GM19240 (cell line): Measurements from ENCODE around the gene PLXNC1.

Experiments used
- DNase-seq: peaks from one replicate; pipeline ENCODE4 v3.0.0; 2011; ENCODE audit warnings: low spot score; ENCODE audit not compliant: insufficient read length

Gene PLXNC1

DNA sequence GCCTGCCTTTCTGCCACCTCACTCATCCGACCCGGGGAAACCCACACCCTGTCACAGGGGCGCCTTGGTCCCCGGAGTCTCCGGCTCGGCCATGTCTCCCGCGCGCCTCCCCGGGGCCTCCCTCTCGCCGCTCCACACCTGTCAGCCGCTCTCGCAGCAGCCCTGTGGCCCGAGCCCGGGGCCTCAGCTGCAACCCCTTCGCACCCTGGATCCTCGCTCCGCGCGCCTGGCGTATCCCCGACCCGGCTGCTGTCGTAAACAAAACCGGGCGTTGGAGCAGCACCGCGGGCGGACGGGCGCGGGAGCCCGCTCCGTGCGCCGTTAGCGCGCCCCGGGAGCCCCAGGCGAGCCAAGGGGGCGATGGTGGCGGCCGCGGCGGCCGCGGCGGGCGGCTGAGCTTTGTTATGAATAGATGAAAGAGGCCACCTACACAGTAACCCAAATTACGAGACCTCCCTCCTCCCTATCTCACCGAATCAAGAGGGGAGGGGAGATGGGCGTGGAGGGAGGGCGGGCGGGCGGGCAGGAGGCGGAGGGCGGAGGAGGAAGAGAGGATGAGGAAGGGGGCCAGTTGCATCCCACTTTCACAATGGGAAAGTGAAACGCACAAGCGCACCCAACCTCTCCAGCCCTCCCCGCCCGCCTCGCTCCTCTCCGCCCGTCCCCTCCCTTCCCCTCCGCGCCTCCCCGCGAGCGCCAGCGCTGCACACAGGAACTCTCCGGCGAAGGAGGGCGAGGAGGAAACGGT, at the start of gene PLXNC1:
PLXNC1 (plus strand) TSS at position 587 of the 748 bp plus-strand sequence. CDS start 395 bp downstream, outside the sequence.
- DNase-seq = peak; percentile 76

DNA sequence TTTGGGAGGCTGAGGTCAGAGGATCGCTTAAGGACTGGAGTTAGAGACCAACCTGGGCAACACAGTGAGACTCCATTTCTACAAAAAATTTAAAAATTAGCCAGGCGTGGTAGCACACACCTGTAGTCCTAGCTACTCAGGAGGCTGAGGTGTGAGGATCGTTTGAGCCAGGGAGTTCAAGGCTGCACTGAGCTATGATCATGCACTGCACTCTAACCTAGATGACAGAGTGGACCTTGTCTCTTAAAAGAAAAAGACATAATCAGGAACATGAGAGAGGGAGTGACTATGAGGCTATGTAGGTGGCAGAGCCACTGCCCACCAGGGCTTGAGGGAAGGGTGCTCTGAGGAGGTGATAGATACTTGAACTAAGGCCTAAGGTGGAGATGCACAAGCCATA, 49.2 kb upstream of the PLXNC1 start:
- no peak for DNase-seq

DNA sequence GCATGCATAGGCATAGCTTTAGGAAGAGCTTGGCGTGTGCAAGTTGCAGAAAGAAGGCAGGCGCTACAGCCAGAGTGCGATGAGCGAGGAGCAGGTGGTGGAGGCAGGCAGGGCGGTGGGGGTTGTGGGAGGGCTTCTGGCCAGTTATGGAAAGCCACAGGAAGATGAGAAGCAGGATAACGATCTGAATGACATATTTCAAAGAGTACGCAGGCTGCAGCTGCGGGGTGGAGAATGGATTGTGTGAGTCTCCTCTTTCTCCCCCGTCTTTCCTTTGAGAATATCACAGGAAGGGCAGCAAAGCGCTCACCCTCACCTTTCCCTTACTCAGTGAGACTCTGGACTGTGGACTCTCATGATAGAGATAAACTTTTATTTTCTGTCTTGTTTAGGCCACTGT, 48.7 kb upstream of the PLXNC1 start:
- DNase-seq = no peak

DNA sequence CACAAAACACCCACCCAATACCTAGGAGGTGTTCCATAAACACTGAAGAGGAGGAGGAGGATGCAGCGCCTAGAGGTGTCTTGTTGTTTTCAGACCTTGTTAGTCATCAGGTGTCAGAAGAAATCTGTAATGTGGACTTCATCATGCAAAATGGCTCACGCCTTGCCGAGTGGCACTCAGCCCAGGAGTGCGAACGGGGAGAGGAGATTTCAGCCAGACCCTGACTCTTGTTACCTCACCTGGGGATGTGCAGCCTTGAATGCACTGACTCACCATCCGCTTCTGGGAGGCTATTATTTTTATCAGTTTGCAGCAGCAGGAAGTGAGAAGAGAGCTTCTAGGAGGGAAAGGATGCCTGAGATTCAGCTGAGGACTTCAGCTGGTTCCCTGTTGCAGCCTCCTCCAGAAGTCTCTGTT, 48.2 kb upstream of the PLXNC1 start:
- DNase-seq = no peak

DNA sequence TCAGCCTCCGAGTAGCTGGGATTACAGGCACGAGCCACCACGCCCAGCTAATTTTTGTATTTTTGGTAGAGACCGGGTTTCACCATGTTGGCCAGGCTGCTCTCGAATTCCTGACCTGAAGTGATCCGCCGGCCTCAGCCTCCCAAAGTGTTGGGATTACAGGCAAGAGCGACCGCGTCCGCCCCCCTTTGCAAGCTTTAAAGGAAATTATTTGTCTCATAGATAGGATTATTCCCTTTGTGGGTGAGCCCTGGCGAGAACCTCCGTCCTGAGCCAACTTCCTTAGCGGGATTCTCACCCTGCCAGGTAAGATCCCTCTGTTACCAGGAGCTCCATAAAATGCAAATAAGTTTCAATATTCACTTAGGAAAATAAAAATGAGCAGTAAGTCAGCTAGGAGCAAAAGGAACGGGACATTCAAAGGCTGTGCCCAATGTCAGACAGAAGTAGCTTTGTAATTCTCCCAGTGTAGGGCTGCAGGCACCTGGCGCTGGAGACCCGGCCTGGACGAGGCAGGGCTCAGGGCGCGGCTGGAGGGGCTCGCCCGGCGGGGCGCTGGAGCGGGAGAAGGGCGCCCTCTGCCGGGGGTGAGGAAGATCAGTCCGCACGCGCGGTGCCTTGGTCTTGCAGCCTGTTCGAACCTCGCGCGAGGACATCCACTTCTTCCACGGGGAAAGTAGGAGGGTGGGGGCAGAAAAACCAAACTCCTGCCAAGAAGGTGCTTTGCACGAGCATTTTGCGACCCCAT, 47.2 kb upstream of the PLXNC1 start:
- DNase-seq = peak; percentile 53

DNA sequence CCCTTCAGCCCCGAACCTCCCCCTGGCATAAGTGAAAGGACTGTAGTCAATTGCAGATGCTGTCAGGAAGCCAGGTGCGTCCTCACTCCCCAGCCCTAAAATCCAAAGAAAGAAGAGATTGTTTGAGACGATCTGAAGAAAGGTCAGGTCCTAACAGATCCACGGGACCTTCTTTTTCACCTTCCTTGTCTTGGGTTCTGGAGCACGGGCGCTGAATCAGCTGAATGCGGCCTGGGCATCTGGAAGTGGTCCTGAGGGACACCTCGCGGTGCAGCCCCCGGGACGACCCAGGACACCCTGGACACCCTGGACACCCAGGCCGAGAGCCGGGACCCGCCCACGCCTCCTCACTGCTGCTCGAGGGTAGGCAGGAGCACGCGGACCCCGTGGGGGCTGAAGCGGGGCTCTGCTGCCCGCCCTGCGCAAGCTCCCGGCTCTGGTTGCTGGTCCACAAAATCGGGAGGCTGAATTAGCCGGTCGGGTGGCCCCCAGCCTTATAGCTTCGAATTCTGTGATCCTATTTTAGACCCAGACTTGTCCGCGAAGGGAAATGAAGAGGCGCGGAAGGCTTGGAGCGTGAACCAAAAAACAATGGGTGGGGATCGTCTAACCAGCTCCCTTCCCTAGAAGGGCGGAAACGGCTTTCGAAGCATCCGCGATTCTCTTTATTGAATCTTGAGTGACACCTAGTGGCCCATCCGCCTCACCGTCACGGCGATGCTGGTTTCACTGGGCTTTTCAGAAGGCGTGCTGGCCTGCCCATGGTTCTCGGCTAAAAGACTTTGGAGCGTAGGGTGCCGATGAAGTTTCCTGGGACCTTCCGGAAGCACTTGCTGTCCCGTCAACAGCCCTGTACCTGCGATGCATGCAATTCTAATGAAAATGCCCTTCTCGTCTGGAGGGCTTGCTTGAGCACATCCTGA, 46.4 kb upstream of the PLXNC1 start:
- peak; percentile 45 for DNase-seq

DNA sequence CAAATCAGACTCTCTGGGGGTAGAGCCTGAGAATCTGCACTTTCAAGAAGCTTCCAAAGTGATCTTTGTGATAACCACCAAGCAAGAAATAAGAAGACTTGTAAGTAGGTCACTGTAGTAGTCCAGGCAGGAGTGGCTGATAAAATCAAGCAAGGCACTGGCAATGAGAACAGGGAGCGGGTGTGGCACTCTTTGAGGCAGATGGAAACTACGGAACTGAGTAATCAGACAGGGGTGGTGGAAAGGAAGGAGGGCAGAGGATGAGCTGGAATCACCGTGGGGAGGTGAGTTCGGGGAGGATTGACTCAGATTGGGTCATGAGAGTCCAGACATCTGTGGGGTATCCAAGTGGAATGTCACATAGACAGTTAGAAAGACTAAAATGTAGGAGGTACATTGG, 44.4 kb upstream of the PLXNC1 start:
- no peak for DNase-seq

DNA sequence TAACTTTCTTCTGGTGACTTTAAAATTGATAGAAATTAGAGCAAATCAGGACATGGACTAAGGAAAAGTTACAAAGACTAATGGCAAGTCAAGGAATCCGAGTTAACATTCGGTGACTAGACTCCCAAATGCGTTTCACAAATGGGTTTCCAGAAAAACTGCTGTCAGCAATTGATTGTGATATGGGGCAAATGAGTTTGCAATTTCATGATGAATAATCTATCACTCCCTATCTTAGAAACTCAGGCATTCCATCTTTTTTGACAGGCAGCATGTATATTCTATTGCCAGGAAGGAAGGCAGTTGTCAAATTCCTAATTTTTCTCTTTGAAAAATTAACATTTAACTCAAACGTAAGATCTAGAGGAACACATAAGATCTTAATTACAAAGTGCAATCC, 40.5 kb upstream of the PLXNC1 start:
- DNase-seq = no peak

DNA sequence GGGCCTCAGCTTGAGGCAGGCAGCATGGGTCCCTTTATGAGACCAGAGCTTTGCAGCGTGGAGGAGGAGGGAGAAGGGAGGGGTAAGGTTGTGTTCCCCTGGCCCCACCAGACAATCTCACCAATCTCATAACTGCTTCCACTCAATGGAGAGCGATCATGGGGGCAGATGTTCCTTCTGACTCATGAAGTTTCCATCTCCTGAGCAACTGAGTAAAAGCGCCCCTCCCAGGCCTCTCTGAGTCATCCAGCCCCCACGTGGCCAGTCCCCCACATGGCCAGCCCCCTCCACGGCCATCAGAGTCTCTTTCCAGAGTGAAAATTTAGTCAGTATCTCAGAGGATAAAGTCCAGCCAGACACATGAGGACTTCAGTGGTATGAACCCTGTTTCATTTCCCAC, 39.2 kb upstream of the PLXNC1 start:
- no peak for DNase-seq

DNA sequence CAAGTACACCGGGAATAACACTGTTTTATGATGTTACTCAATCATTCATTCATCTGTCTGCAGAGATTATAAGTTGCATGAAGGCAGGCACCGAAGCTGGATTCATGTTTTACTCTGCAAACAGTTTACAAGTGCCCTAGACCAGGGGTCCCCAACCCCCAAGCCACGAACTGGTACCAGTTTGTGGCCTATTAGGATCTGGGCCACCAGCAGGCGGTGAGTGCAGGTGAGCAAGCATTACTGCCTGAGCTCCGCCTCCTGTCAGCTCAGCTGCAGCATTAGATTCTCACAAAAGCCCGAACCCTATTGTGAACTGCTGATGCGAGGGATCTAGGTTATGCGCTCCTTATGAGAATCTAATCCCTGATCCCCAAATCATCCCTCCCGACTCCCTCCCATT, 38.1 kb upstream of the PLXNC1 start:
- no peak for DNase-seq

DNA sequence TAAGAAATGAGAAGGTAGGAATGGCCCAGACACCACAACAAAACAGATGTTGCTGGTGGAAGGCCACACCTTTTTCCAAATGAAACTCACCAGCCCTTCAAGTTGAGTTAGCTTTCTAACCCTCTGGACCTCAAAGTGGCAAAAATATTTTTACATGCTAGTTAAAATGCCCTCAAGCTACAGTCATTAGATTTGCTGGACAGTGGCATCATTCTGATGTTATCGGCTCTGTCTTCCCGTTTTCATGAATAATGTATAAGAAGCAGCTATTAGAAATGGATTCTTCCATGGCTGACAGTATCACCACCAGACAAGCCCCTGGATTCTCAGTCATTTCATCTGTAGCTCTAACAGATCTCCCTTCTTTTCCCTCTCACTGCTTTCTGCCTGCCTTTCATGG, 37.1 kb upstream of the PLXNC1 start:
- no peak for DNase-seq

DNA sequence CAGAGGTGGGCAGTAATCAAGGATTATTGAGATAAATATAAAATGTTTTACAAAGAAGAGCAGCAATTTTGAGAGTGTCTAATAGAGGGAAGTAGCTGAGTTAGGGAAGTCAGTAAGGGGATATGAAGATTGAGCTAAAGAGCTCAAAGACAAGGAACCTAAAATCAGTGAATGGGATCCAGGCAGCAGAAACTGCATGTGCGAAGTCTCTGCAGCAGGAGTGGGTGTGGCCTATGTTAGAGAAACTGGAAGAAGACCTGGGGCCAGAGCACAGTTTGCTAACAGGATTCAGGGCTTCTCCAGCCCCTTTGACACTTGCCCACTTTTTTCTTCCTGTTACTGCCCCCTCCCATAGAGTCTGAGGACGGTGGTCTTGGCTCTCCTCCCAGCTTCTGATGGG, 36.3 kb upstream of the PLXNC1 start:
- DNase-seq = no peak

DNA sequence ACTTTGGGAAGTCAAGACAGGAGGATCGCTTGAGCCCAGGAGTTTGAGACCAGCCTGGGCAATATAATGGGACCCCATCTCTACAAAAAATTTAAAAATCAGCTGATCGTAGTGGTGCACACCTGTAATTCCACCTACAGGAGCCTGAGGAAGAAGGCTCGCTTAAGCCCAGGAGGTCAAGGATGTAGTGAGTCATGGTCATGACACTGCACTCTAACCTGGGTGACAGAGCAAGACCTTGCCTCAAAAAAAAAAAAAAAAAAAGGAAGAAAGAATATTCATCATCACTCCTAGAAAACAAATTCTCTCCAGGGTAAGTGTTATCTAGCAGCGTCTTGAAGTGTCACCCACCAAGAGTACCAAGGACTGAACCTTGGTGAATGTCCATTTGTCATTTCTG, 34.2 kb upstream of the PLXNC1 start:
- no peak for DNase-seq

DNA sequence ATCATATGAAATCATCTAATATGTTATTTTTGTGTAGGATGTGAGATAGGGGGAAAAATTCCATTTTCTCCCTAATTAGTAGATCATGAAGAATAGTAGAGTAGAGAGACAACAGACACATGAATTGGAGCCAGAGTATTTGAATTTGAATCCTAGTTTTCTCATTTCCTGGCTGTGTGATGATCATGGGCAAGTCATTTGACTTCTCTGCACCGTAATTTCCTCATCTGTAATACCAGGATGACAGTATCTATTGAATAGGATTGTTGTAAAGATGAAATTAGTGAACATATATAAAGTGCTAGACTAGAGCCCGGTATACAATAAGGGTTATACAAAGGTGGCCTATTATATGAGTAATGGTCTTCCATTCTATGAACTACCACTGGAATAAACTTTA, 32.2 kb upstream of the PLXNC1 start:
- no peak for DNase-seq

DNA sequence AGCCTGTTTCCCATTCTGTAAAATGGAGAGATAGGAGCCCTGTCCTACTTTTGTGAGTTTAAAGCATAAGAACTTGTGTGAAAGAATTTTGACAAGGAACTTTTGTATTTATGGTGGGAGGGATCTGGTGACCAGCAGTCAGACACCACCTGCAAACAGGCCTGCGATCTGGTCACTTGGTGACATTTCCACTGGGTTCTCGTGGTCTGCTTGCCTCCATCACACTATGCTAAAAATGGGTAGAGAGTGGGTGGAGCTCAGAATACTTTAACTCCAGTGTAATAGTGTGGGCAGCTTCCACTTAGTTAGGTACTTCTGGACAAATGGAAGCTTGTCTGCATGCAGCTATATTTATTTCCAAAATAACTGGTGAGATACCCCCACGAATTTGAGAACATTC, 26.5 kb upstream of the PLXNC1 start:
- DNase-seq = no peak

DNA sequence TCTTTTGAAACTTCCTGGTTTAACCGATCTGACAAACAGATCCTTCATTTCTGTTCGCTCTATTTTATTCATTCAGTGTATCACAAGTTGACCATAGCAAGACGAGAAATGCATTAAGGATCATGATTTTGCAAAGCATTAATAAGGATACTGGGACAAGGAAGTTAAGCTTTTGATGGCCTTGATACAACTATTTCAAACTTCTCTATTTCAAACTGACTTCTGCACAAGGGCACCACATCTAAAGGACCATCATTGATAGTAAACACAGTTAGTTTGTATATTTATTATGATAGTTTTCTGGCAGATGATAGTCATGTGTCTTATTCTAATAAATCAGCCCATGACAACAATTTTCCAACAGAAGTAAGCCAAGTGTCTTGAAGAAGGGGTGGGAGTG, 25.8 kb upstream of the PLXNC1 start:
- no peak for DNase-seq

DNA sequence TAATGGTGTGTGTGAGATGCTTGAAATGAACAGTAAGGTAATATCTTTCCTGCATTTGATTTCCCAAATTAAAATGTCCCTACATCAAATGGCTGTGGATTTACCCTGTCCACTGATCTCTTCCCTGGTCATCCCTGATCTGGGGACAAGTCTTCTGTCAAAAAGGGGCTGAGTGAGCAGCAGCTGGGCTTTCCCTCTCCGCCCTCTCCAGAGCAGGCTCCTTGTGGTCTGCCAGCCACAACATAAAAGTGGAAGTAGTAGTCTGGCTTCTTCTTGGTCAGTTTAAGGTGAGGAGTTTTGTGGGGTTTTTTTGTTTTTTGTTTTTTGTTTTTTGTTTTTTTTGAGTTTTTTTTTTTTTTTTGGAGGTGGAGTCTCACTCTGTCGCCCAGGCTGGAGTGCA, 25.2 kb upstream of the PLXNC1 start:
- no peak for DNase-seq

DNA sequence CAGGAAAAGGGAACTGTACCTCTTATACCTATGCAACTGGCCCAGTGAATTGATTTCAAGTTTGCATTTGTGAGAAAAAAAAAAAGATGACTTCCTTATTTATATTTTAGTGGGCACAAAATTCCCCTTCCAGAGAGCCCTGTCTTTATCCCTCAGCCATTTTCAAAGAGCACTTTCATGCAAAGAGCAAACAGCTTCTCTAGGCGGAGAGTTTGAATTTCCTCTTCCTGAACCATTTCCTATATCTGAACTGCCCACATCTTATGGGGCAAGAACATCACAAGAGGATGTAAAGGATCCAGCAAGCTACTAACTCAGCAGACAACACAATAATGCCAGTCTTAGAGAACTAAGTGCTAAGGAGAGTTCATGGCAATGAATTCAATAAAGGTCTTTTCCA, 22.3 kb upstream of the PLXNC1 start:
- no peak for DNase-seq

DNA sequence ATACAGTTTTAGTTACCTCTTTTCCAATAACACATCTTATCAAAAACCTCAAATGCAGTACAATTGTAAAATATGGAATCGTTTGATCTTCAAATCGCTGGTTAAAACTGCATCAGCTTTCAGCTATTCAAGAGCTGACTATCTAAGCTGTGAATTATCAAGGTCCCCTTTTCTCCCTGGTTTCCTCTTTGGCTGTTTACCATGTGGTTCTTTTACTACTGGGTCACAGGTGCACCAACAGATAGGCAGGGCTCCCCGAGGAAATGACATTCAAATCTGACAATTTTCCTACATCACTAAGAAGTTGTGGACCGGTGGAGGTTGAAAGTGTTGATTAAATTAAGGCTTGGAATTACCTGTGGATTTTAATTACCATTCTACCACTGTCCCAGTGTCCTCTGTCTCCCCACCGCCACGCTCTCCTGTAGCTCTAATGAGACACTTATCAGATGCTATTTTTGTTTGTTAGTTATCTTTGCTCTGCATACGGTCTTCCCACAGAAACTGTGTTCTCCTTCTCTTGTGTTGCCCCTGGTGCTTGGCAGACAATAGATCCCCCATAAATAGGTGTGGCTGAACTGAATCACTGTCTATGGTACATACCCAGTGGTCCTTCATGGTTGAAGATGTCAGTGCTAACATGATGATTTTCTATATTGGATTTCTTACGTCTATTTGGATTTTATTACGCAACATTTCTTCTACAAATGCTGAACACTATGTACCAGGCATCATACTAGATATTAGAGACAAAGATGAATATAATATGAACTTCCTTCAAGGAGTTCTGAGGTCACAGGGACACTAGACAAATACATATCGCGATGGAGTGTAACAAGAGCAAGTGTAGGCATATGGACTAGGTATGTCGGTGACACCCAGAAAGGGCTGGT, 20.9 kb upstream of the PLXNC1 start:
- DNase-seq = no peak

DNA sequence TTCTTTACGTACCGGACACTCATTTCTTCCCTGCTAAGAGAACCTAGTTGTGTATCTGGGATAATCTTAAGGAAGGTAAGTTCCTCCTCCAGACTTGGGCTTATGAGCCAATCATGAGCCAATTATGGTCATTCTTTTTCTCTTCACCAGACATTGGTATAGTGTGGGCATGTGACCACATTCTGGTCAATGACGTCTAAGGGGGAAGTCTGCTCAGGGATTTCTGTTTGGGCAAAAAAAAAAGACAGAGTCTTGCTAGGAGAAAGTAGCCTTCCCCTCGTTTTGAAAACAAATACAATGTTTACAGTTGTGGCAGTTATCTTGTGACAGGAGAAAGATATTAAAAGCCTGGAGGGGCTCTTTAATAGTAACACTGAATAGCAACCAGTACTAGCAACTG, 20.1 kb upstream of the PLXNC1 start:
- DNase-seq = no peak
